ENCODE data around the gene IGFBP5. TPM values are rescaled to one million over a fixed set of nuclear protein-coding genes. Genes with fewer than 3 reads are reported as not detected.

IGFBP5 gene
- total and polyA plus RNA-seq, 10 of the 15 experiments (the other 5 are each of a cell fraction or from before 2014, with no cell fraction given) = 2.8 TPM; not detected in 9

GRCh38 chr2:216643986-216644659 is 51.2 kb downstream of the IGFBP5 start:
- ChIA-PET POLR2A (no interaction called here), RAD21 (ENCODE audit: unreplicated experiment) (interaction anchor here (1.2 kb wide), 1 partner anchor 90 kb away, joined by 3 read pairs; no protein-coding TSS in a partner anchor), CTCF (interaction anchor here (1.0 to 1.4 kb wide), 2 partner anchors 23 to 125 kb away, joined by 4 to 5 read pairs; no protein-coding TSS in a partner anchor), SMC1A (ENCODE audit: uncharacterized antibody, unreplicated experiment) (no interaction called here)
- intact Hi-C loops (cut with micrococcal nuclease; ENCODE audit: unreplicated experiment) (no loop called here), in situ Hi-C loops (cut with MboI) (no loop called here)
- Histone ChIP-seq H3K79me2 (ENCODE audit: control insufficient read depth, insufficient read depth, low read length) (no peaks in the 10 kb centered on the region), H2AFZ (ENCODE audit: control insufficient read depth, low read depth, low read length) (no peak overlapping the region), H3K4me3 (no peak overlapping the region), H3K27ac (ENCODE audit: control insufficient read depth, insufficient read depth) (no peak overlapping the region), H3K9me3 (replicated peaks; ENCODE audit: control insufficient read depth, insufficient read depth, low read length) (peaks cover 4% of the 10 kb centered on the region; the same call in 1 of the 3 replicates), H3K4me2 (ENCODE audit: control insufficient read depth, insufficient read depth) (no peak overlapping the region), H4K20me1 (ENCODE audit: control insufficient read depth, insufficient read depth) (no peaks in the 10 kb centered on the region), H3K36me3 (ENCODE audit: control insufficient read depth in 2 of 2, insufficient read depth in 2 of 2, low read length in 1 of 2) (no peaks in the 10 kb centered on the region), H3K9ac (ENCODE audit: control insufficient read depth, insufficient read depth, low read length) (no peak overlapping the region), H3K27me3 (replicated peaks in 1 of 2; ENCODE audit: control insufficient read depth in 2 of 2, insufficient read depth in 2 of 2, low read length in 1 of 2) (no peaks in the 10 kb centered on the region; a peak in 1 of 4 replicates), H3K4me1 (ENCODE audit: control insufficient read depth, insufficient read depth, low read length) (no peaks in the 10 kb centered on the region)
- no peak for FAIRE-seq
- BruUV-seq (replicated peaks) = no TSS peak
- no peak for TF ChIP-seq SMAD5 (IDR thresholded peaks at IDR 0.05; ENCODE audit: low read depth)
- no peak for TF ChIP-seq GATAD2B (conservative IDR thresholded peaks at IDR 0.05; ENCODE audit: low read depth)
- no peak for TF ChIP-seq TARDBP (IDR thresholded peaks at IDR 0.05; ENCODE audit: borderline replicate concordance)
- TF ChIP-seq DPF2 (IDR thresholded peaks at IDR 0.05) = no peak
- TF ChIP-seq PRDM15 (CRISPR knock-in tag; IDR thresholded peaks at IDR 0.05) = no peak
- WGBS (ENCODE audit: insufficient coverage, insufficient replicate concordance, low lambda C conversion rate, missing lambda C conversion rate) = 13% methylated on average over 5 of the region's 5 CpGs
- ATAC-seq = no peak
- DNase-seq (ENCODE audit: low read depth, low spot score) = no peak

Data from GM12878 (cell line).